HepG2 (cell line): Measurements from ENCODE around the gene TNFRSF18. TPM values are rescaled to one million over a fixed set of nuclear protein-coding genes. Genes with fewer than 3 reads are reported as not detected.
A peak's percentile ranks its signal among the peaks of the same experiment; 100 is the strongest.

Experiments
- ATAC-seq: fragments of 200-7000 bp; cut with Tn5 transposase; 3 replicates; pipeline ENCODE4 v1.9.1; 2020; ENCODE audit warnings: mild to moderate bottlenecking, moderate library complexity
- BruUV-seq: library from RNA; stranded (reverse); fragments of 400-500 nt; replicated peaks from 2 replicates; lab custom pipeline; 2021; lab: Mats Ljungman, UMichigan
- CTCF ChIA-PET: fragments of 300-600 bp; formaldehyde crosslinking; extraction: SDS; loops from one replicate; lab custom pipeline; 2021; ENCODE audit warnings: low total read pairs, inconsistent platforms, low intra/inter-chr PET ratio; lab: Yijun Ruan, JAX
- POLR2A ChIA-PET: fragments of 350-600 bp; sonication (Branson Sonifier 250); formaldehyde crosslinking; loops from one replicate; lab custom pipeline; 2020; ENCODE audit warnings: antibody characterized with exemption, inconsistent platforms; lab: Yijun Ruan, JAX
- DNase-seq: peaks from one replicate; pipeline ENCODE4 v3.0.0-alpha.2; 2015; ENCODE audit warnings: low spot score
- FAIRE-seq: peaks from 3 replicates; lab custom pipeline; 2011; peaks lifted over from hg19 to GRCh38; lab: Jason Lieb, UNC
- H2AFZ ChIP-seq: one replicate; pipeline ENCODE4 v1.6.1; 2011; ENCODE audit warnings: low read length, inconsistent platforms
- H3K27ac ChIP-seq: fragments of 300-600 bp; 3 replicates; pipeline ENCODE4 v1.8.0; 2011; ENCODE audit warnings: mixed run types, mild to moderate bottlenecking, mixed read lengths, low read length, inconsistent platforms; ENCODE audit not compliant: insufficient read depth; ENCODE audit errors: extremely low read length
- H3K27me3 ChIP-seq, 2 experiments: fragments of 200-600 bp in 1 of 2; 2 replicates in 1 of 2; 3 replicates in 1 of 2; pipeline versions ENCODE4 v1.6.0 to v1.8.0; 2011; ENCODE audit warnings: low read length in 2 of 2, mild to moderate bottlenecking in 2 of 2, moderate library complexity in 2 of 2, inconsistent platforms in 1 of 2; ENCODE audit not compliant: insufficient read depth in 2 of 2, control insufficient read depth in 1 of 2
- H3K36me3 ChIP-seq, 2 experiments: fragments of 200-600 bp in 1 of 2; replicated peaks in 1 of 2; 2 replicates in 1 of 2; 3 replicates in 1 of 2; pipeline versions ENCODE4 v1.5.1 to v1.8.0; 2011; ENCODE audit warnings: low read length in 2 of 2, inconsistent platforms in 1 of 2; ENCODE audit not compliant: insufficient read depth in 2 of 2, control insufficient read depth in 1 of 2
- H3K4me1 ChIP-seq: 2 replicates; pipeline ENCODE4 v1.5.1; 2012; ENCODE audit warnings: low read length, inconsistent platforms; ENCODE audit not compliant: insufficient read depth
- H3K4me2 ChIP-seq: 2 replicates; pipeline ENCODE4 v1.6.0; 2011; ENCODE audit warnings: low read depth, low read length, inconsistent platforms
- H3K4me3 ChIP-seq, 3 experiments: fragments of 200-600 bp in 1 of 3; sonication (generic), shearing (Covaris generic) in 1 of 3; replicated peaks in 1 of 3; 2 replicates each; pipeline ENCODE4 v1.5.1; 2011 to 2016; ENCODE audit warnings: low read length in 3 of 3, inconsistent platforms in 2 of 3, low read depth in 2 of 3, mild to moderate bottlenecking in 2 of 3, control low read depth in 1 of 3, mixed read lengths in 1 of 3; ENCODE audit not compliant: insufficient read depth in 1 of 3
- H3K79me2 ChIP-seq: one replicate; pipeline ENCODE4 v1.6.1; 2011; ENCODE audit warnings: low read length, inconsistent platforms; ENCODE audit not compliant: insufficient read depth
- H3K9ac ChIP-seq: 2 replicates; pipeline ENCODE4 v1.6.0; 2011; ENCODE audit warnings: mild to moderate bottlenecking, low read depth, low read length, inconsistent platforms; ENCODE audit not compliant: insufficient read depth
- H3K9me3 ChIP-seq: 2 replicates; pipeline ENCODE4 v1.5.1; 2012; ENCODE audit warnings: mild to moderate bottlenecking, low read length
- H4K20me1 ChIP-seq: 2 replicates; pipeline ENCODE4 v1.6.0; 2011; ENCODE audit warnings: inconsistent platforms, mild to moderate bottlenecking, low read length, moderate library complexity; ENCODE audit not compliant: insufficient read depth
- AGO1 ChIP-seq: fragments of 200-400 bp; formaldehyde crosslinking; IDR thresholded peaks from 2 replicates; pipeline ENCODE4 v1.6.1; 2017; ENCODE audit warnings: mild to moderate bottlenecking, low read depth, low read length, moderate library complexity; ENCODE audit not compliant: poor library complexity, severe bottlenecking
- AGO2 ChIP-seq: fragments of 200-400 bp; formaldehyde crosslinking; optimal IDR thresholded peaks from 2 replicates; pipeline ENCODE3; 2017; ENCODE audit warnings: mild to moderate bottlenecking, low read depth, low read length, moderate library complexity
- HDAC6 ChIP-seq: fragments of 200-600 bp; sonication (generic); IDR thresholded peaks from 2 replicates; pipeline ENCODE4 v1.7.0; 2017; ENCODE audit warnings: mild to moderate bottlenecking, antibody characterized with exemption, low read length, low read depth
- HNF4G ChIP-seq, 2 experiments: sonication (generic) in 1 of 2; formaldehyde crosslinking in 1 of 2; IDR thresholded peaks; 2 replicates each; pipeline versions ENCODE4 v1.4.0 to v1.6.1; 2011 to 2020; ENCODE audit warnings: borderline replicate concordance in 2 of 2, low read depth in 2 of 2, mild to moderate bottlenecking in 2 of 2, low read length in 1 of 2, missing genetic modification reagents in 1 of 2, moderate library complexity in 1 of 2
- IKZF4 ChIP-seq: sonication (generic); formaldehyde crosslinking; IDR thresholded peaks from 2 replicates; pipeline ENCODE4 v1.5.1; 2020; ENCODE audit warnings: borderline replicate concordance, mild to moderate bottlenecking, low read depth, missing genetic modification reagents; ENCODE audit errors: not compliant biosample characterization
- KDM2A ChIP-seq: sonication (generic); formaldehyde crosslinking; IDR thresholded peaks from 2 replicates; pipeline ENCODE4 v1.4.0; 2020; ENCODE audit warnings: low read depth, missing genetic modification reagents, borderline replicate concordance
- MTA3 ChIP-seq: sonication (generic); formaldehyde crosslinking; IDR thresholded peaks from 2 replicates; pipeline ENCODE4 v1.4.0; 2020; ENCODE audit warnings: missing genetic modification reagents
- MXD4 ChIP-seq: IDR thresholded peaks from 2 replicates; pipeline ENCODE4 v1.6.1; 2016; ENCODE audit warnings: mild to moderate bottlenecking, missing biosample characterization, missing genetic modification reagents
- PHF20 ChIP-seq: sonication (generic); formaldehyde crosslinking; IDR thresholded peaks from 2 replicates; pipeline ENCODE4 v1.5.0; 2020; ENCODE audit warnings: mild to moderate bottlenecking, missing genetic modification reagents
- POLR2AphosphoS5 ChIP-seq: IDR thresholded peaks from 2 replicates; pipeline ENCODE4 v1.6.1; 2012; ENCODE audit warnings: low read depth, low read length
- RBM39 ChIP-seq: fragments of 200-400 bp; formaldehyde crosslinking; IDR thresholded peaks from one replicate; pipeline ENCODE4 v1.6.1; 2018; ENCODE audit warnings: antibody characterized with exemption, mild to moderate bottlenecking, low read depth, low read length; ENCODE audit not compliant: poor library complexity, severe bottlenecking
- SCMH1 ChIP-seq: sonication (generic); formaldehyde crosslinking; IDR thresholded peaks from 2 replicates; pipeline ENCODE4 v1.9.0; 2021; ENCODE audit warnings: missing genetic modification reagents, mild to moderate bottlenecking, borderline replicate concordance
- ZFP1 ChIP-seq: IDR thresholded peaks from 2 replicates; pipeline ENCODE4 v1.6.1; 2016
- ZNF30 ChIP-seq: sonication (generic); formaldehyde crosslinking; IDR thresholded peaks from 2 replicates; pipeline ENCODE4 v1.5.0; 2020; ENCODE audit warnings: mild to moderate bottlenecking, missing genetic modification reagents
- ZNF317 ChIP-seq: sonication (generic); formaldehyde crosslinking; IDR thresholded peaks from 2 replicates; pipeline ENCODE4 v1.5.0; 2020; ENCODE audit warnings: mild to moderate bottlenecking, missing genetic modification reagents
- ZNF564 ChIP-seq: sonication (generic); formaldehyde crosslinking; IDR thresholded peaks from 2 replicates; pipeline ENCODE4 v1.8.1; 2023; ENCODE audit warnings: mild to moderate bottlenecking, missing genetic modification reagents
- ZNF747 ChIP-seq: sonication (generic); formaldehyde crosslinking; IDR thresholded peaks from 2 replicates; pipeline ENCODE4 v1.8.1; 2023; ENCODE audit warnings: missing genetic modification reagents, mild to moderate bottlenecking, borderline replicate concordance
- ZSCAN20 ChIP-seq: sonication (generic); formaldehyde crosslinking; IDR thresholded peaks from 2 replicates; pipeline ENCODE4 v1.4.0; 2020; ENCODE audit warnings: missing genetic modification reagents, mild to moderate bottlenecking, borderline replicate concordance
- WGBS: methylation state at CpG from one replicate; pipeline ENCODE4 v1.1.6; 2017; ENCODE audit warnings: low lambda C conversion rate; 5-methylcytosine and 5-hydroxymethylcytosine counted together
- in situ Hi-C: cut with HindIII; loops from 2 replicates; pipeline ENCODE4 v1.10.0; 2017; ENCODE audit warnings: low pct_unique_long_range_greater_than_20kb; ENCODE audit not compliant: extremely low pct_ligation_motif_present
- intact Hi-C: fragments of 100-400 bp; cut with micrococcal nuclease; formaldehyde crosslinking; loops from one replicate; pipeline ENCODE4 v1.10.0; 2022; ENCODE audit not compliant: unreplicated experiment
- polyA plus RNA-seq, 8 experiments: library from polyadenylated mRNA; depleted of rRNA in 3 of 8; stranded (reverse) in 7 of 8; unstranded in 1 of 8; fragments of >200 nt; fragmentation: Illumina TruSeq in 4 of 8; extraction: Trizol in 4 of 8; gene quantifications; 2 replicates each; pipeline versions ENCODE4 v1.2.1 to v1.2.3, GENCODE V29; 2011 to 2016; ENCODE audit warnings: low read depth in 4 of 8, missing spikeins in 1 of 8, mixed read lengths in 1 of 8; ENCODE audit not compliant: insufficient read depth in 1 of 8
- total RNA-seq, 5 experiments: library from RNA; depleted of rRNA; stranded (reverse); fragments of >200 nt; fragmentation: Illumina TruSeq; extraction: Trizol; gene quantifications; 2 replicates each; pipeline ENCODE4 v1.2.3, GENCODE V29; 2016; ENCODE audit warnings: low read depth in 1 of 5

The TNFRSF18 gene
- total and polyA plus RNA-seq, 2 of the 13 experiments (the other 11 are each of a cell fraction or from before 2014, with no cell fraction given): not detected

GRCh38 chr1:1171161-1171545, 35.2 kb downstream of the TNFRSF18 start (continued):
- no peak for TF ChIP-seq POLR2AphosphoS5
- no peak for TF ChIP-seq HNF4G (IDR thresholded peaks at IDR 0.05; ENCODE audit: borderline replicate concordance, low read depth, low read length)
- no peak for TF ChIP-seq HNF4G (CRISPR knock-in tag; IDR thresholded peaks at IDR 0.05; ENCODE audit: borderline replicate concordance, low read depth)
- TF ChIP-seq HDAC6: no peak
- TF ChIP-seq IKZF4: no peak
- no peak for TF ChIP-seq PHF20 (CRISPR knock-in tag)

- Histone ChIP-seq H3K4me3 (no peak overlapping the region), H3K27ac (no peak overlapping the region), H2AFZ (no peak overlapping the region), H4K20me1 (no peaks in the 10 kb centered on the region), H3K27me3 (peaks cover 18 to 36% of the 10 kb centered on the region in 2 experiments), H3K36me3 (no peaks in the 10 kb centered on the region), H3K4me1 (peaks cover 54% of the 10 kb centered on the region), H3K9ac (no peak overlapping the region), H3K9me3 (no peaks in the 10 kb centered on the region), H3K79me2 (no peaks in the 10 kb centered on the region), H3K4me2 (no peak overlapping the region)
- ChIA-PET POLR2A (interaction anchor here (1.6 to 7.4 kb wide), 2 partner anchors 43 to 47 kb away, joined by 5 to 93 read pairs; no protein-coding TSS in a partner anchor), CTCF (no interaction called here)
- TF ChIP-seq ZFP1 (no peak), ZNF30 (CRISPR knock-in tag) (no peak), MXD4 (no peak), AGO2 (no peak), ZSCAN20 (no peak), AGO1 (peak; percentile 56), ZNF747 (CRISPR knock-in tag) (no peak), MTA3 (CRISPR knock-in tag) (no peak), ZNF317 (no peak), RBM39 (peak; percentile 22), ZNF564 (no peak), SCMH1 (no peak), KDM2A (CRISPR knock-in tag) (peak; percentile 55)
- 60% methylated on average over 21 of the region's 26 CpGs for WGBS
- FAIRE-seq (no peak), DNase-seq (no peak), ATAC-seq (no peak)
- in situ Hi-C loops (no loop called here), intact Hi-C loops (loop anchor here (10.0 kb wide), 1 partner anchor 64 kb away; the partner anchor contains the start of genes B3GALT6 and SDF4)
- BruUV-seq: no TSS peak
Observed at GRCh38 chr1:1170215-1171091, 35.9 kb downstream of the TNFRSF18 start.
